Neural cell (in vitro differentiated cells): ENCODE results near the gene LAPTM5. TPM values are rescaled to one million over a fixed set of nuclear protein-coding genes. Genes with fewer than 3 reads are reported as not detected.

Experiments used
- H2AFZ ChIP-seq: fragments of 200-600, 300-800 bp; sonication (generic), shearing (Covaris generic); 2 replicates; pipeline ENCODE4 v1.6.0; 2014; ENCODE audit warnings: low read depth, mild to moderate bottlenecking, antibody characterized with exemption, low read length, moderate library complexity
- H3F3A ChIP-seq: fragments of 200-600 bp; shearing (Covaris generic); 2 replicates; pipeline ENCODE4 v1.6.1; 2016; ENCODE audit warnings: mild to moderate bottlenecking, moderate library complexity, mixed read lengths, antibody characterized with exemption, low read length; ENCODE audit not compliant: insufficient read depth, poor library complexity, severe bottlenecking
- H3K27ac ChIP-seq: fragments of 200-600, 300-800 bp; sonication (generic), shearing (Covaris generic); 2 replicates; pipeline ENCODE4 v1.5.1; 2014; ENCODE audit warnings: mild to moderate bottlenecking, low read length, moderate library complexity
- H3K27me3 ChIP-seq: fragments of 300-800, 200-600 bp; sonication (generic), shearing (Covaris generic); 2 replicates; pipeline ENCODE4 v1.6.0; 2014; ENCODE audit warnings: mild to moderate bottlenecking, low read depth, low read length, moderate library complexity; ENCODE audit not compliant: insufficient read depth
- H3K36me3 ChIP-seq: fragments of 300-800, 200-600 bp; sonication (generic), shearing (Covaris generic); 2 replicates; pipeline ENCODE4 v1.5.1; 2014; ENCODE audit warnings: mild to moderate bottlenecking, antibody characterized with exemption, low read length, moderate library complexity; ENCODE audit not compliant: insufficient read depth
- H3K4me2 ChIP-seq: fragments of 300-800, 200-600 bp; sonication (generic), shearing (Covaris generic); 2 replicates; pipeline ENCODE4 v1.6.0; 2014; ENCODE audit warnings: mild to moderate bottlenecking, low read length
- H3K4me3 ChIP-seq: fragments of 300-800, 200-600 bp; sonication (generic), shearing (Covaris generic); 2 replicates; pipeline ENCODE4 v1.5.1; 2014; ENCODE audit warnings: mild to moderate bottlenecking, low read length, moderate library complexity
- H3K79me2 ChIP-seq: fragments of 200-600 bp; shearing (Covaris generic); replicated peaks from 2 replicates; pipeline ENCODE4 v1.6.0; 2014; ENCODE audit warnings: mild to moderate bottlenecking, low read length, moderate library complexity; ENCODE audit not compliant: insufficient read depth
- H3K9ac ChIP-seq: fragments of 300-800, 200-600 bp; sonication (generic), shearing (Covaris generic); 2 replicates; pipeline ENCODE4 v1.6.1; 2016; ENCODE audit warnings: mild to moderate bottlenecking, low read length, mixed read lengths
- H3K9me2 ChIP-seq: fragments of 200-600 bp; shearing (Covaris generic); 2 replicates; pipeline ENCODE4 v1.6.1; 2016; ENCODE audit warnings: mild to moderate bottlenecking, low read length, mixed read lengths; ENCODE audit not compliant: insufficient read depth
- H3K9me3 ChIP-seq: fragments of 200-600, 300-800 bp; sonication (generic), shearing (Covaris generic); 2 replicates; pipeline ENCODE4 v1.6.1; 2016; ENCODE audit warnings: mild to moderate bottlenecking, mixed run types, low read length, moderate library complexity, mixed read lengths
- H4K20me1 ChIP-seq: fragments of 200-600 bp; shearing (Covaris generic); 2 replicates; pipeline ENCODE4 v1.6.1; 2016; ENCODE audit warnings: mild to moderate bottlenecking, mixed run types; ENCODE audit not compliant: insufficient read depth
- CTCF ChIP-seq: fragments of 450-650 bp; IDR thresholded peaks from 2 replicates; pipeline ENCODE4 v1.5.1; 2014; ENCODE audit warnings: antibody characterized with exemption, mild to moderate bottlenecking, moderate library complexity; ENCODE audit not compliant: poor library complexity, severe bottlenecking
- EP300 ChIP-seq: fragments of 450-650 bp; conservative IDR thresholded peaks from 2 replicates; pipeline ENCODE4 v1.6.1; 2014; ENCODE audit warnings: antibody characterized with exemption, mild to moderate bottlenecking, moderate library complexity; ENCODE audit not compliant: poor library complexity, severe bottlenecking
- EZH2 ChIP-seq: fragments of 200-600, 300-800 bp; shearing (Covaris generic), sonication (generic); IDR thresholded peaks from 2 replicates; pipeline ENCODE4 v1.6.1; 2014; ENCODE audit warnings: antibody characterized with exemption, low read length, borderline replicate concordance, mild to moderate bottlenecking; ENCODE audit not compliant: insufficient read depth, poor library complexity, severe bottlenecking
- MXI1 ChIP-seq: fragments of 450-650 bp; conservative IDR thresholded peaks from 2 replicates; pipeline ENCODE4 v1.6.1; 2014; ENCODE audit warnings: antibody characterized with exemption, mild to moderate bottlenecking; ENCODE audit not compliant: poor library complexity, severe bottlenecking
- POLR2AphosphoS5 ChIP-seq: IDR thresholded peaks from 2 replicates; pipeline ENCODE4 v1.6.1; 2012
- RAD21 ChIP-seq: fragments of 450-650 bp; conservative IDR thresholded peaks from 2 replicates; pipeline ENCODE4 v1.6.1; 2014; ENCODE audit warnings: antibody characterized with exemption, mild to moderate bottlenecking, moderate library complexity
- SMC3 ChIP-seq: fragments of 450-650 bp; conservative IDR thresholded peaks from 2 replicates; pipeline ENCODE4 v1.6.1; 2014; ENCODE audit warnings: antibody characterized with exemption, mild to moderate bottlenecking, moderate library complexity; ENCODE audit not compliant: poor library complexity
- TAF1 ChIP-seq: IDR thresholded peaks from 2 replicates; pipeline ENCODE4 v1.6.1; 2012; ENCODE audit warnings: low read depth
- polyA plus RNA-seq: library from polyadenylated mRNA; depleted of rRNA; stranded (reverse); fragments of >200 nt; gene quantifications from 2 replicates; pipeline ENCODE4 v1.2.3, GENCODE V29; 2014
- TF ChIP-seq, protein P1 (sequence below): IDR thresholded peaks from 2 replicates; pipeline ENCODE4 v1.6.1; 2012; ENCODE audit warnings: borderline replicate concordance

The LAPTM5 gene
- polyA plus RNA-seq, 1 donor from 2014 or later, result 0.12 TPM

DNA sequence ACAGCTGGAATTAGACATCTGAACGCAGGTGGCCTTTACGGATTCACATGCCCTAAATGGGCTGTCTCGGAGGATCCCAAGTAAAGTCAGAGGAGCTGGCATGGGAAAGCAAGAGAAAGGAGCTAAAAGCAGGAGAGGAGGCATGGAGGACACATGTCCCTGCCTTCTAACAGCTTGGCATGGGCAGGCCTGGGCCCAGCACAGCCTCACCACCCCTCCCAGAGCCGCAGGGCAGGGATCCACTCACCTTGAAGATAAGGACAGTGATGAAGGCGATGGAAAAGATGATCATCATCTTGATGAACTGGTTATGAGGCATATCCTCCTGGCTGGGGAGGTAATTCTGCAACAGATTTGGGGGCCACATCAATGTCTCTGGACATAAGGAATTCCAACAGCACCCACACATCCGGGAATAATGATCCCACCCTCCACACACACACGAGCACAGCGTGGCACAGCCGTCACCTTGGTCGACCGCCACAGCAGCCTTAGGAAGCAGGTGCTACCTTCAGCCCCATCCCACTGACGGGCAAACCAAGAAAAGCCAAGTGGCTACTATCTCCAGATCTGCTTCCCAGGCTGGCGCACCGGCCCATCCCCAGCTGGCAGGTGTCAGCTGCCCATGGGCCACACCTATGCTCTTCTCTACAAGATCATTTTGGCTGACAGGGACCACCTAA, 20.1 kb downstream of the LAPTM5 start:
- no peaks in the 10 kb centered on the region for H3F3A ChIP-seq
- no peaks in the 10 kb centered on the region for H3K27me3 ChIP-seq
- no peak overlapping the region for H2AFZ ChIP-seq
- H4K20me1 ChIP-seq, result no peaks in the 10 kb centered on the region
- H3K27ac ChIP-seq, result no peak overlapping the region
- no peaks in the 10 kb centered on the region for H3K9me2 ChIP-seq
- no peak overlapping the region for H3K4me2 ChIP-seq
- H3K36me3 ChIP-seq, result no peaks in the 10 kb centered on the region
- no peaks in the 10 kb centered on the region for H3K79me2 ChIP-seq
- TF ChIP-seq TAF1 (no peak), POLR2AphosphoS5 (no peak), SMC3 (no peak), CTCF (no peak)
- H3K9ac ChIP-seq, result no peak overlapping the region
- H3K4me3 ChIP-seq, result no peak overlapping the region
- H3K9me3 ChIP-seq, result no peaks in the 10 kb centered on the region

DNA sequence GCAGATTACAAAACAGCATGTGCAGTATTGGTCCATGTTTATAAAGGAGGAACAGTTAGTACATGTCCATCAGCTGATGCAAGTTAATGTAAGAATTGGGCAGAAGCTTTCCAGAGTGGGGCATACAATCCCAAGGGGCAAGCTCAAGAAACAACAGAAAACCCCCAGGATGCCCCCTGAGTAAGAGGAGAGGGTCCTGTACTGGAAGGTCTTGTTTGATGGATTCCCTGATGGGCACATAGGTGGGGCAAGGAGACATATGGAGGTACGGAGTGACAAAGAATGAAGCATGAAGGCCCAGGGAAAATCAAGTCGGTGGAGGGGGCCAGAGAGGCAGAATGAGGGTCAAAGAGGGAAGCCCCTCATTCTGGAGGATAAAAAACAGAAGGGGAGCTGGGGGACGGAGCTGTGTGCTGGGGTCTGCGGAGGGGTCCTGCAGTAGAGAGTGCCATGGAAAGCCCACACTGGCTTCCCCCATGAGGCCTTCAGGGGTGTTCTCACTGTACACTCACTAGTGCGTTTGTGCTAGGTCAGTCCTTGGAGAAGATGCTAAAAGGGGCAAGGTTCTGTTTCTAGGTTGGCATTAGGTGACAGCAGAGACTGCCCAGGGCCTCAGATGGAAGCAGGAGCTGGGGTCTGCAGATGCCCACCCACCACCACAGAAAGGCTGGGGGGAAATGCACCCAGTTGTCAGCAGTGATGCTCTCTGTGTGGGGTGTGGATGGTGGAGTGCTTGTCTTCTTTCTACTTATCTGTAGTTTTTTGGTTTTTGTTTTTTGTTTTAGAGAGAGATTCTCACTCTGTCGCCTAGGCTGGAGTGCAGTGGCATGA, 21.7 kb downstream of the LAPTM5 start:
- H3K4me2 ChIP-seq, result no peak overlapping the region
- H3K9ac ChIP-seq, result no peak overlapping the region
- H3K27ac ChIP-seq, result no peak overlapping the region
- no peak for TF ChIP-seq MXI1
- TF ChIP-seq, protein P1, sequence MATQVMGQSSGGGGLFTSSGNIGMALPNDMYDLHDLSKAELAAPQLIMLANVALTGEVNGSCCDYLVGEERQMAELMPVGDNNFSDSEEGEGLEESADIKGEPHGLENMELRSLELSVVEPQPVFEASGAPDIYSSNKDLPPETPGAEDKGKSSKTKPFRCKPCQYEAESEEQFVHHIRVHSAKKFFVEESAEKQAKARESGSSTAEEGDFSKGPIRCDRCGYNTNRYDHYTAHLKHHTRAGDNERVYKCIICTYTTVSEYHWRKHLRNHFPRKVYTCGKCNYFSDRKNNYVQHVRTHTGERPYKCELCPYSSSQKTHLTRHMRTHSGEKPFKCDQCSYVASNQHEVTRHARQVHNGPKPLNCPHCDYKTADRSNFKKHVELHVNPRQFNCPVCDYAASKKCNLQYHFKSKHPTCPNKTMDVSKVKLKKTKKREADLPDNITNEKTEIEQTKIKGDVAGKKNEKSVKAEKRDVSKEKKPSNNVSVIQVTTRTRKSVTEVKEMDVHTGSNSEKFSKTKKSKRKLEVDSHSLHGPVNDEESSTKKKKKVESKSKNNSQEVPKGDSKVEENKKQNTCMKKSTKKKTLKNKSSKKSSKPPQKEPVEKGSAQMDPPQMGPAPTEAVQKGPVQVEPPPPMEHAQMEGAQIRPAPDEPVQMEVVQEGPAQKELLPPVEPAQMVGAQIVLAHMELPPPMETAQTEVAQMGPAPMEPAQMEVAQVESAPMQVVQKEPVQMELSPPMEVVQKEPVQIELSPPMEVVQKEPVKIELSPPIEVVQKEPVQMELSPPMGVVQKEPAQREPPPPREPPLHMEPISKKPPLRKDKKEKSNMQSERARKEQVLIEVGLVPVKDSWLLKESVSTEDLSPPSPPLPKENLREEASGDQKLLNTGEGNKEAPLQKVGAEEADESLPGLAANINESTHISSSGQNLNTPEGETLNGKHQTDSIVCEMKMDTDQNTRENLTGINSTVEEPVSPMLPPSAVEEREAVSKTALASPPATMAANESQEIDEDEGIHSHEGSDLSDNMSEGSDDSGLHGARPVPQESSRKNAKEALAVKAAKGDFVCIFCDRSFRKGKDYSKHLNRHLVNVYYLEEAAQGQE, result no peak
- no peak for TF ChIP-seq SMC3
- TF ChIP-seq EZH2, result no peak
- no peak for TF ChIP-seq RAD21
- TF ChIP-seq TAF1, result no peak
- no peak for TF ChIP-seq CTCF
- no peak for TF ChIP-seq EP300
- TF ChIP-seq POLR2AphosphoS5, result no peak
- no peaks in the 10 kb centered on the region for H3K9me3 ChIP-seq
- no peak overlapping the region for H3K4me3 ChIP-seq
- no peaks in the 10 kb centered on the region for H3K27me3 ChIP-seq
- no peak overlapping the region for H2AFZ ChIP-seq
- H3F3A ChIP-seq, result no peaks in the 10 kb centered on the region
- H3K79me2 ChIP-seq, result no peaks in the 10 kb centered on the region
- no peaks in the 10 kb centered on the region for H3K9me2 ChIP-seq
- no peaks in the 10 kb centered on the region for H3K36me3 ChIP-seq
- no peaks in the 10 kb centered on the region for H4K20me1 ChIP-seq
